Fibroblast of pulmonary artery (primary cell): ENCODE results near the gene RAB7B.

Experiments
- DNase-seq: peaks from one replicate; pipeline ENCODE4 v3.0.0-alpha.2; 2010; ENCODE audit warnings: low read depth
- H3K4me3 ChIP-seq: replicated peaks from 2 replicates; pipeline ENCODE4 v1.5.1; 2011; ENCODE audit warnings: low read depth, mild to moderate bottlenecking, control low read depth, low read length, moderate library complexity
- CTCF ChIP-seq: IDR thresholded peaks from 2 replicates; pipeline ENCODE4 v1.5.1; 2011; ENCODE audit warnings: mild to moderate bottlenecking, control low read depth, low read length, inconsistent platforms; ENCODE audit errors: missing control alignments

RAB7B gene

DNA sequence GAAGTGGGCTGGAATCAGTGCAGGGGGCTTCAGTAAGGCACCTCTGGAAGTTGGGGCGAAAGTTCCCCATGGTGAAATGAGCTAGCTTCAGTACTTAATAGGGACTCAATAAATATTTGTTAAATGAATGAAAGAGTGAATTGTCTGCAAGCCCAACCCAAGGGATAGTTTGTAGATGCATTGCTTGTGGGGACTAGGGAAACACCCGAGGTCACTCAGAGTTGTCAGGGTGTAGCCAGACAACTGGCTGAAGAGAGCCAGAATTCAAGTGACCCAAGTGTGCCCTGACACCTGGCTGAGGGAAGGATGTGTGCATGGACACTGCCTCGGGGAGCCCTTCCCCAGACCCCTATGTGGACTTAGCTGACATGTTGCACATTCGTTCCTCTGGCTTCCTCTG is 58.7 kb downstream of the RAB7B start:
- no peak for TF ChIP-seq CTCF
- no peak overlapping the region for H3K4me3 ChIP-seq
- no peak for DNase-seq

DNA sequence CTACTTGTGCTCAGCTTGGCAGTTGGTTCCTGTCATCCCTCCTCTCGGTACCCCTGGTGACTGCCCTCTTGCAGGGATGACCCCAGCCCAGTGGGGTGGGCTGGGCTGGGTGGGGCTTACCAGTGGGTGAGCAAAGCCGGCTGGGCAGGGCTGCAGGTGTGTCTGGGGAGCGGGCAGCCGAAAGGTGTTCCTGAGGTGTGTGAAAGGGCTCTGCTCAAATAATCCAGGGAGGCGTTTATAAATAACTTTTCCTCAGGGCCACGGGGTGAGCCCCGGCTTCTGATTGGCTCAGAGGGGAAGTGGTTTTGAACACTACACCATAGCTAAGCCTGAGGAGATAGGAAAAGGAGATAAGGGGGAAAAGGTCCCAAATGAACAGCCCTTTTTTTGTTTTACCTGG is 60.0 kb downstream of the RAB7B start, which contains the start of gene SLC26A9:
SLC26A9 (minus strand) TSS at position 212 of the 400 bp plus-strand sequence. CDS start 7,636 bp downstream, outside the sequence.
- H3K4me3 ChIP-seq, result no peak within 1 kb of the TSS
- no peak for DNase-seq
- no peak for TF ChIP-seq CTCF

DNA sequence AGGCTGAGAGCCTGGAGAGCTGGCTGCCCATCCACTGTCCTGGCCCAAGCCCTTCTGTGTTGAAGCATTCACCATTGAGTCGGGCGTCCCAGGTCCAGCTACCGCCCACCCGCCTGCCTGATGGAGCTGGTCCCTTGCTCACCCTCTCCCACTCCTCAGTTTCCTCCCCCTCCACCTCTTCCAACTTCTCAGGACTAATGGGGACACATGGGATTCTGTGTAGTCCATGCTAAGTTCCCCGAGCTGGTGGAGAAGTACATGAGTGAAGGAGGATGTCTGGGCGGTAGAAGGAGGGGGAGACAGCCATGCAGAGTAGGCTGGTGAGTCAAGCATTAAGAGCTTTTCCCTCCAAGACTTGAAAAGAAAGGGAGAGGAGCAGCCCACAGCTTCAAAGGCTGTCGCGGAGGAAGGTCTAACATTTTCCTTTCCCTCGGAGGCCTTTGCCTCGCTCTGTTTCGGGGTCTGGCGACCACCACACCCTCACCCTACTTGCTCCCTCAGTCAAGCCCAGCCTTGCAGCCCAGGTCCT is 60.5 kb downstream of the RAB7B start:
- no peak overlapping the region for H3K4me3 ChIP-seq
- no peak for TF ChIP-seq CTCF
- no peak for DNase-seq

GRCh38 chr1:205940710-205941109 is 62.5 kb downstream of the RAB7B start:
- no peak for DNase-seq
- no peak overlapping the region for H3K4me3 ChIP-seq
- TF ChIP-seq CTCF, result no peak

DNA sequence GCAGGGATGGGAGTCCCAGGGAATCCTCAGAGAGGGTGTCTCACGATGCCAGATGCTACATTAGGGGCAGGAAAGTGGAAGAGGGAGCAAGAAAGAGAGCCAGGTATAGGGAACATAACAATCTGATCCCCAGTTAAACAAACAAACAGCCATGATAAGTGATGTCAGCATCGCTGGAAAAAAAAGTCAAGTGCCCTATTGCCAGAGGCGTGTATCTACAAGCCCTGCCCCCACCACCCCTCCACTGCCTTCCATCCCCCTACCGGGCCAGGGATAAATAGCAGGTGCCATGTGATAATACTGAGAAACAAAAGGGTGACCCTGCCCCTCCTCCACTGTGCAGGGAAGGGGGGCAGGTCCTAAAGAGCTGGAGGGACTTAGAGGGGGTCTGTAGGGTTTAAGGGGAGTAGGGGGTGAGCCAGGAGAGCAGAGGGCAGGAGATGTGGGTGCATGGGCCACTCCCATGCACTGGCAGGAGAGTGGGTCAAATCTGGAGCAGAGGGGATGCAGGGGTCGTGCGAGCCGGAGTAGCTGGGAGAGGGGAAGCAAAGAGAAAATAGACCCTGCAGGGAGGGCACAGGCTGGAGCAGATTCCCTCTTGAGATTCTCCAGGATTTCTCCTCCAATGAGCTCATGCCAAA is 63.4 kb downstream of the RAB7B start:
- no peak for DNase-seq
- no peak overlapping the region for H3K4me3 ChIP-seq
- TF ChIP-seq CTCF, result no peak

- DNase-seq, result no peak
- no peak for TF ChIP-seq CTCF
Observed at GRCh38 chr1:205938682-205939081, 64.5 kb downstream of the RAB7B start.

More at GRCh38 chr1:205938682-205939081, 64.5 kb downstream of the RAB7B start:
- no peak overlapping the region for H3K4me3 ChIP-seq
